MV-4-11 (cell line): ENCODE results near the gene ARHGEF33.

ENCODE experiments used
- DNase-seq: peaks from one replicate; lab custom pipeline; 2025; lab: John Stamatoyannopoulos, UW

The ARHGEF33 gene

GRCh38 chr2:39020383-39020782 lies 130.7 kb downstream of the ARHGEF33 start:
- DNase-seq: no peak

GRCh38 chr2:39022642-39023235 lies 133.1 kb downstream of the ARHGEF33 start:
- no peak for DNase-seq

GRCh38 chr2:39023649-39024048 lies 134.0 kb downstream of the ARHGEF33 start:
- no peak for DNase-seq

- DNase-seq: no peak
These were observed 135.2 kb downstream of the ARHGEF33 start for GRCh38 chr2:39024833-39025232.
